ENCODE data around the gene ISM2. TPM values are rescaled to one million over a fixed set of nuclear protein-coding genes. Genes with fewer than 3 reads are reported as not detected.

The ISM2 gene
- total and polyA plus RNA-seq, 9 of the 15 experiments (the other 6 are each of a cell fraction or from before 2014, with no cell fraction given), result 0.08 to 0.11 TPM; not detected in 7

DNA sequence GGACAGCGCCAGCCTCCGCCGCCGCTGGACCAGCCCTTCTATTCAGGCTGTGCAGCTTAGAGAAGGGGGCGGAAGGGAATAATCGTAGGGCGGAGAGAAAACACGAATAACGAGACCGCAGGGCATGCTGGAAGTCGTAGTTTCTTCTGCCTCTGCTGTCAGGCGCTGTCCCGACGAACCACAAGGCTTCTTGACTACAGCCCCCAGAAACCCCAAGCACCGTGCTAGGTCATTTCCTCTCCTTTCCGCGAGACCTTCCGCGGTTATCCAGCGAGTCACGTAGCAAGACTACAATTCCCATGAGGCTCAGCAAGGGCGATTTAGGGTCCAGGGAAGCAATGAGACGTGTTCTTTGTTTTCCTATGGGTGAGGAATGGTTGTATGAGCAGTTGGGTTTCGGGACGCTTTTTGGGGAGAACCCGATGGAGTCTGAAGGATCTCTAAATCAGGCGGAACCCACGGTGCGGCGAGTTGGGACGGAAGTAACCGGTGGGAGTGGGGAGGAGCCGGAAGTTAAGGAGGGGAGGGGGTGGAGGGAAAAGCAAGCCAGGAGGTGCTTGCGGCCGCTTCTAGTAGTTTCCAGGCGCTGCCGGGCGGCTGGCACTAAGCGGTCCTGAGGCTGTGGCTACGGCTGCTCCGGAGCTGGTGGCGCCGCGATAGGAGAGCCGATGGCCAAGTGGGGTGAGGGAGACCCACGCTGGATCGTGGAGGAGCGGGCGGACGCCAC lies 40.9 kb downstream of the ISM2 start, which contains the start of the genes AHSA1 and VIPAS39 (continued):
- no peak for TF ChIP-seq IRF1 (CRISPR knock-in tag; IDR thresholded peaks at IDR 0.05; ENCODE audit: borderline replicate concordance)
- TF ChIP-seq, protein P1, sequence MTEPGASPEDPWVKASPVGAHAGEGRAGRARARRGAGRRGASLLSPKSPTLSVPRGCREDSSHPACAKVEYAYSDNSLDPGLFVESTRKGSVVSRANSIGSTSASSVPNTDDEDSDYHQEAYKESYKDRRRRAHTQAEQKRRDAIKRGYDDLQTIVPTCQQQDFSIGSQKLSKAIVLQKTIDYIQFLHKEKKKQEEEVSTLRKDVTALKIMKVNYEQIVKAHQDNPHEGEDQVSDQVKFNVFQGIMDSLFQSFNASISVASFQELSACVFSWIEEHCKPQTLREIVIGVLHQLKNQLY (CRISPR knock-in tag; conservative IDR thresholded peaks at IDR 0.05), result no peak
- TF ChIP-seq ZSCAN29 (IDR thresholded peaks at IDR 0.05), result no peak
- TF ChIP-seq MYNN (IDR thresholded peaks at IDR 0.05), result no peak
- no peak for TF ChIP-seq MYNN (CRISPR knock-in tag; IDR thresholded peaks at IDR 0.05)
- no peak for TF ChIP-seq ZNF764 (CRISPR knock-in tag; IDR thresholded peaks at IDR 0.05; ENCODE audit: low read depth)
- no peak for TF ChIP-seq BHLHE40 (IDR thresholded peaks at IDR 0.05; ENCODE audit: low read length)
- TF ChIP-seq RBM15 (IDR thresholded peaks at IDR 0.05; ENCODE audit: insufficient read depth, low read length), result no peak
- no peak for TF ChIP-seq NELFE (IDR thresholded peaks at IDR 0.05; ENCODE audit: insufficient read depth, insufficient read length)
- peak in 1 of 2 experiments; percentile 95; a peak in 2 of 4 replicates for TF ChIP-seq TRIM24 (IDR thresholded peaks at IDR 0.05)
- no peak for TF ChIP-seq MCM2 (IDR thresholded peaks at IDR 0.05; ENCODE audit: low read depth)
- peak; percentile 80 for TF ChIP-seq ASH1L (IDR thresholded peaks at IDR 0.05; ENCODE audit: borderline replicate concordance, low read depth, partially characterized antibody)
- TF ChIP-seq ZBTB5 (IDR thresholded peaks at IDR 0.05), result no peak
- TF ChIP-seq STAT5B (CRISPR knock-in tag; IDR thresholded peaks at IDR 0.05), result no peak
- TF ChIP-seq ZBTB1 (CRISPR knock-in tag; IDR thresholded peaks at IDR 0.05; ENCODE audit: borderline replicate concordance, low read depth), result no peak
- peak; percentile 47; the same call in 1 of the 2 replicates for TF ChIP-seq ZBTB9 (CRISPR knock-in tag; IDR thresholded peaks at IDR 0.05)
- TF ChIP-seq PCBP2 (IDR thresholded peaks at IDR 0.05; ENCODE audit: low read depth, low read length, poor library complexity, severe bottlenecking), result no peak
- TF ChIP-seq ARNT (IDR thresholded peaks at IDR 0.05), result peak; percentile 64 to 66; a peak in 3 of 4 replicates
- TF ChIP-seq SREBF1 (IDR thresholded peaks at IDR 0.05; ENCODE audit: borderline replicate concordance, low read depth, low read length), result peak; percentile 55; the same call in 1 of the 2 replicates
- no peak for TF ChIP-seq KLF10 (CRISPR knock-in tag; IDR thresholded peaks at IDR 0.05)
- no peak for TF ChIP-seq GATAD2A (IDR thresholded peaks at IDR 0.05)
- no peak for TF ChIP-seq KAT2B (IDR thresholded peaks at IDR 0.05; ENCODE audit: low read depth, low read length)
- TF ChIP-seq, protein P2, sequence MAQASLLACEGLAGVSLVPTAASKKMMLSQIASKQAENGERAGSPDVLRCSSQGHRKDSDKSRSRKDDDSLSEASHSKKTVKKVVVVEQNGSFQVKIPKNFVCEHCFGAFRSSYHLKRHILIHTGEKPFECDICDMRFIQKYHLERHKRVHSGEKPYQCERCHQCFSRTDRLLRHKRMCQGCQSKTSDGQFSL (CRISPR knock-in tag; IDR thresholded peaks at IDR 0.05), result peak; percentile 57; the same call in 1 of the 2 replicates
- TF ChIP-seq, protein P2 (tag; IDR thresholded peaks at IDR 0.05), result no peak
